Measurements from ENCODE around the gene NFATC3.
"Not testable (repeated sequence)": the region's sequence is repeated elsewhere in the genome, so short reads cannot be mapped to it uniquely, and the experiment has no call there.

The NFATC3 gene

GRCh38 chr16:68110611-68111010 lies 25.4 kb downstream of the NFATC3 start:
- H3K9me3 ChIP-seq (ENCODE audit: control insufficient read depth, insufficient read depth, low read length), result peaks cover 14% of the 10 kb centered on the region
- H3K9ac ChIP-seq (ENCODE audit: low read depth, low read length); H3K36me3 ChIP-seq (ENCODE audit: insufficient read depth, low read length); H3K4me1 ChIP-seq (ENCODE audit: insufficient read depth, low read length): not testable (repeated sequence)

GRCh38 chr16:68111379-68111778 lies 26.2 kb downstream of the NFATC3 start:
- peaks cover 14% of the 10 kb centered on the region for H3K9me3 ChIP-seq (ENCODE audit: control insufficient read depth, insufficient read depth, low read length)
- H3K4me1 ChIP-seq (ENCODE audit: insufficient read depth, low read length), result no peaks in the 10 kb centered on the region
- H3K36me3 ChIP-seq (ENCODE audit: insufficient read depth, low read length), result no peaks in the 10 kb centered on the region
- H3K9ac ChIP-seq (ENCODE audit: low read depth, low read length), result no peak overlapping the region

GRCh38 chr16:68113059-68113761 lies 28.0 kb downstream of the NFATC3 start:
- Histone ChIP-seq H3K9ac (ENCODE audit: low read depth, low read length) (no peak overlapping the region), H3K36me3 (ENCODE audit: insufficient read depth, low read length) (no peaks in the 10 kb centered on the region), H3K9me3 (ENCODE audit: control insufficient read depth, insufficient read depth, low read length) (peaks cover 14% of the 10 kb centered on the region), H3K4me1 (ENCODE audit: insufficient read depth, low read length) (no peaks in the 10 kb centered on the region)

GRCh38 chr16:68113765-68114240 lies 28.6 kb downstream of the NFATC3 start:
- no peaks in the 10 kb centered on the region for H3K4me1 ChIP-seq (ENCODE audit: insufficient read depth, low read length)
- H3K36me3 ChIP-seq (ENCODE audit: insufficient read depth, low read length), result no peaks in the 10 kb centered on the region
- no peak overlapping the region for H3K9ac ChIP-seq (ENCODE audit: low read depth, low read length)
- H3K9me3 ChIP-seq (ENCODE audit: control insufficient read depth, insufficient read depth, low read length), result peaks cover 14% of the 10 kb centered on the region

- H3K9ac ChIP-seq (ENCODE audit: low read depth, low read length); H3K36me3 ChIP-seq (ENCODE audit: insufficient read depth, low read length); H3K4me1 ChIP-seq (ENCODE audit: insufficient read depth, low read length); H3K9me3 ChIP-seq (ENCODE audit: control insufficient read depth, insufficient read depth, low read length): not testable (repeated sequence)
Measured at GRCh38 chr16:68114939-68115338, 29.8 kb downstream of the NFATC3 start.

GRCh38 chr16:68115851-68116250 lies 30.7 kb downstream of the NFATC3 start:
- H3K9ac ChIP-seq (ENCODE audit: low read depth, low read length), result no peak overlapping the region
- H3K36me3 ChIP-seq (ENCODE audit: insufficient read depth, low read length), result no peaks in the 10 kb centered on the region
- peaks cover 4% of the 10 kb centered on the region; the same call in 1 of the 2 replicates for H3K9me3 ChIP-seq (ENCODE audit: control insufficient read depth, insufficient read depth, low read length)
- H3K4me1 ChIP-seq (ENCODE audit: insufficient read depth, low read length), result no peaks in the 10 kb centered on the region

GRCh38 chr16:68116256-68116867 lies 31.2 kb downstream of the NFATC3 start:
- Histone ChIP-seq H3K36me3 (ENCODE audit: insufficient read depth, low read length) (no peaks in the 10 kb centered on the region), H3K9ac (ENCODE audit: low read depth, low read length) (no peak overlapping the region), H3K9me3 (ENCODE audit: control insufficient read depth, insufficient read depth, low read length) (no peaks in the 10 kb centered on the region), H3K4me1 (ENCODE audit: insufficient read depth, low read length) (no peaks in the 10 kb centered on the region)

GRCh38 chr16:68117884-68118283 lies 32.7 kb downstream of the NFATC3 start:
- no peaks in the 10 kb centered on the region for H3K36me3 ChIP-seq (ENCODE audit: insufficient read depth, low read length)
- H3K9ac ChIP-seq (ENCODE audit: low read depth, low read length), result no peak overlapping the region
- H3K4me1 ChIP-seq (ENCODE audit: insufficient read depth, low read length), result no peaks in the 10 kb centered on the region
- H3K9me3 ChIP-seq (ENCODE audit: control insufficient read depth, insufficient read depth, low read length), result no peaks in the 10 kb centered on the region

- not testable (repeated sequence) for H3K9me3 ChIP-seq (ENCODE audit: control insufficient read depth, insufficient read depth, low read length); H3K9ac ChIP-seq (ENCODE audit: low read depth, low read length); H3K4me1 ChIP-seq (ENCODE audit: insufficient read depth, low read length); H3K36me3 ChIP-seq (ENCODE audit: insufficient read depth, low read length)
Measured at GRCh38 chr16:68118954-68119353, 33.8 kb downstream of the NFATC3 start.

- H3K36me3 ChIP-seq (ENCODE audit: insufficient read depth, low read length); H3K9ac ChIP-seq (ENCODE audit: low read depth, low read length); H3K9me3 ChIP-seq (ENCODE audit: control insufficient read depth, insufficient read depth, low read length); H3K4me1 ChIP-seq (ENCODE audit: insufficient read depth, low read length): not testable (repeated sequence)
Measured at GRCh38 chr16:68120496-68120895, 35.3 kb downstream of the NFATC3 start.

GRCh38 chr16:68126395-68126794 lies 41.2 kb downstream of the NFATC3 start:
- no peaks in the 10 kb centered on the region for H3K9me3 ChIP-seq (ENCODE audit: control insufficient read depth, insufficient read depth, low read length)
- no peaks in the 10 kb centered on the region for H3K4me1 ChIP-seq (ENCODE audit: insufficient read depth, low read length)
- H3K36me3 ChIP-seq (ENCODE audit: insufficient read depth, low read length), result no peaks in the 10 kb centered on the region
- H3K9ac ChIP-seq (ENCODE audit: low read depth, low read length), result no peak overlapping the region

- Histone ChIP-seq H3K9ac (ENCODE audit: low read depth, low read length) (no peak overlapping the region), H3K4me1 (ENCODE audit: insufficient read depth, low read length) (no peaks in the 10 kb centered on the region), H3K9me3 (ENCODE audit: control insufficient read depth, insufficient read depth, low read length) (no peaks in the 10 kb centered on the region), H3K36me3 (ENCODE audit: insufficient read depth, low read length) (no peaks in the 10 kb centered on the region)
Measured at GRCh38 chr16:68128577-68129305, 43.6 kb downstream of the NFATC3 start.

GRCh38 chr16:68130520-68130919 lies 45.4 kb downstream of the NFATC3 start:
- no peak overlapping the region for H3K9ac ChIP-seq (ENCODE audit: low read depth, low read length)
- H3K36me3 ChIP-seq (ENCODE audit: insufficient read depth, low read length), result no peaks in the 10 kb centered on the region
- H3K9me3 ChIP-seq (ENCODE audit: control insufficient read depth, insufficient read depth, low read length), result no peaks in the 10 kb centered on the region
- H3K4me1 ChIP-seq (ENCODE audit: insufficient read depth, low read length), result no peaks in the 10 kb centered on the region

GRCh38 chr16:68131813-68132706 lies 46.9 kb downstream of the NFATC3 start:
- Histone ChIP-seq H3K4me1 (ENCODE audit: insufficient read depth, low read length) (no peaks in the 10 kb centered on the region), H3K9ac (ENCODE audit: low read depth, low read length) (no peak overlapping the region), H3K9me3 (ENCODE audit: control insufficient read depth, insufficient read depth, low read length) (no peaks in the 10 kb centered on the region), H3K36me3 (ENCODE audit: insufficient read depth, low read length) (no peaks in the 10 kb centered on the region)

Measured in ES-I3 (cell line).